ENCODE measurements around the gene PHF13.

Gene PHF13

DNA sequence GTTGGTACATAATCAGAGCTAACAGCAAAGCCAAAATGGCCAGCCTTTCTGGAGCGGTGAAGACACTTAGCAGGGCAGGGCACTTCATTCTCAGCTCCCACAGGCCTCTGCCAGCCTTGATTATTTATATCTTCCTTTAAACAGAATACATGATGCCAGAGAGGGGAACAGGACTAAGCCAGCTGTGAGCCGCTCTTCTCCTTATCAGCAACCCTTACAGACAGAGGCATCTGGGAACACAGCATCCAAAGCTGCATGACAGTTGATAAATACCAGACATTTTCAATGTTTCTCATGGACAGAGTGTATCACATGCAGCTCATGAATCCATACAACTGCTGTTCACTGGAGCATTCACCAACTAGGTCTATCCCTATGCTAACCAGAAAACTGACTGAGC is 59.0 kb downstream of the PHF13 start:
- TF ChIP-seq, protein P1, sequence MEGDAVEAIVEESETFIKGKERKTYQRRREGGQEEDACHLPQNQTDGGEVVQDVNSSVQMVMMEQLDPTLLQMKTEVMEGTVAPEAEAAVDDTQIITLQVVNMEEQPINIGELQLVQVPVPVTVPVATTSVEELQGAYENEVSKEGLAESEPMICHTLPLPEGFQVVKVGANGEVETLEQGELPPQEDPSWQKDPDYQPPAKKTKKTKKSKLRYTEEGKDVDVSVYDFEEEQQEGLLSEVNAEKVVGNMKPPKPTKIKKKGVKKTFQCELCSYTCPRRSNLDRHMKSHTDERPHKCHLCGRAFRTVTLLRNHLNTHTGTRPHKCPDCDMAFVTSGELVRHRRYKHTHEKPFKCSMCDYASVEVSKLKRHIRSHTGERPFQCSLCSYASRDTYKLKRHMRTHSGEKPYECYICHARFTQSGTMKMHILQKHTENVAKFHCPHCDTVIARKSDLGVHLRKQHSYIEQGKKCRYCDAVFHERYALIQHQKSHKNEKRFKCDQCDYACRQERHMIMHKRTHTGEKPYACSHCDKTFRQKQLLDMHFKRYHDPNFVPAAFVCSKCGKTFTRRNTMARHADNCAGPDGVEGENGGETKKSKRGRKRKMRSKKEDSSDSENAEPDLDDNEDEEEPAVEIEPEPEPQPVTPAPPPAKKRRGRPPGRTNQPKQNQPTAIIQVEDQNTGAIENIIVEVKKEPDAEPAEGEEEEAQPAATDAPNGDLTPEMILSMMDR (IDR thresholded peaks at IDR 0.05; ENCODE audit: control extremely low read depth, extremely low read depth, low read depth, missing control alignments), result no peak
- POLR2A ChIA-PET, result no interaction called here
- CTCF ChIA-PET, result interaction anchor here (1.3 to 1.9 kb wide), 3 partner anchors 9 to 29 kb away, joined by 3 to 6 read pairs (median 3); partner anchors contain the start of gene DNAJC11
- no peak for DNase-seq (ENCODE audit: extremely low spot score)

Data from GM10248 (cell line).